Measurements from ENCODE around the gene MRLN.

GRCh38 chr10:59779756-59780533, 26.7 kb upstream of the MRLN start:
- TF ChIP-seq POLR2A (IDR thresholded peaks at IDR 0.05; ENCODE audit: low read depth, low read length) (no peak), POLR2AphosphoS5 (IDR thresholded peaks at IDR 0.05; ENCODE audit: low read depth, low read length) (no peak), TAF1 (IDR thresholded peaks at IDR 0.05; ENCODE audit: low read depth, low read length) (no peak), SPI1 (IDR thresholded peaks at IDR 0.05; ENCODE audit: low read depth, low read length) (no peak), POU2F2 (IDR thresholded peaks at IDR 0.05; ENCODE audit: low read depth, low read length) (no peak)
